Hindlimb muscle (tissue), 1 donor: Measurements from ENCODE around the gene REEP1. TPM values are rescaled to one million over a fixed set of nuclear protein-coding genes. Genes with fewer than 3 reads are reported as not detected.
"Not testable (repeated sequence)": the region's sequence is repeated elsewhere in the genome, so short reads cannot be mapped to it uniquely, and the experiment has no call there.

Experiments used
- DNase-seq: peaks from one replicate; pipeline ENCODE4 v3.0.0-alpha.2; 2013
- polyA plus RNA-seq: library from polyadenylated mRNA; unstranded; fragments of 120-200 nt; gene quantifications from one replicate; pipeline ENCODE4 v1.2.1, GENCODE V29; 2013; ENCODE audit not compliant: insufficient read length

The REEP1 gene
- polyA plus RNA-seq, 1 donor, result 88.7 TPM

DNA sequence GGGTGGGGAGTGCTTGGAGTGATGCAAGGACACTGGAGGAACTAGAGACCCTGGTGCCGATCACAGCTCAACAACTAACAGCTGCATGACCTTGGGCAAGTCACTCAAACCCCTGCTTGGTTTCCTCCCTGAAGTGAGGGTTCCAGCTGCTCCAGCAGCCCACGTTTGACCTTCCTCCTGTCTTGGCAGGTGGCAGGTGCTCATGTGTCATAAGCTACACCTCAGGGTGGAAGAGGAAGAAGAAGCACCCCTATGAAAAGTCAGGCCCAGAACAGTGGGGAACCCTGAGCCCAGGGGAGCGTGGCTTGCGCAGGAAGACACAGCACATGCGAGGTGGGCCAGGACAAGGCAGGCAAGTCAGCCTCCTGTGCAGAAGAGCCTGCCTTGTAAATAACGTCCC, 95.8 kb downstream of the REEP1 start:
- DNase-seq, result no peak

DNA sequence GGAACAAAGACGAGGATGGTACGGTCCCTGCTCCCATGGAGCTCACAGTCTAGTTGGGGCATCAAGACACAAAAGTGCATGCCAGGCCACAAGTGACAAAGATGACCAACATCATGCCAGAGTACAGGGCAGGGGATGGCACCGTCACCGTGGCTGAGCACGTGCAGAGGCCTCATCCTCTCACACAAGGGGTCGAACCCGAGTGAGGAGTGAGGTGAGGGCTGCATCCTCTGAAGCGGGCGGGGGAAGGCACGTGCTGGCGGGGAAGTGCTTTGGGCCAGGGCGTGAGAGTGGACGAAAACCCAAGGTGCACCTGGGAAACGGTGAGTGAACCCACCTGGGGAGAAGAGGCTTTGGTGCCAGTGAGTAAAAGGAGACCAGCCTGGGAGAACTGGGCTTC, 97.2 kb downstream of the REEP1 start:
- DNase-seq, result no peak

DNA sequence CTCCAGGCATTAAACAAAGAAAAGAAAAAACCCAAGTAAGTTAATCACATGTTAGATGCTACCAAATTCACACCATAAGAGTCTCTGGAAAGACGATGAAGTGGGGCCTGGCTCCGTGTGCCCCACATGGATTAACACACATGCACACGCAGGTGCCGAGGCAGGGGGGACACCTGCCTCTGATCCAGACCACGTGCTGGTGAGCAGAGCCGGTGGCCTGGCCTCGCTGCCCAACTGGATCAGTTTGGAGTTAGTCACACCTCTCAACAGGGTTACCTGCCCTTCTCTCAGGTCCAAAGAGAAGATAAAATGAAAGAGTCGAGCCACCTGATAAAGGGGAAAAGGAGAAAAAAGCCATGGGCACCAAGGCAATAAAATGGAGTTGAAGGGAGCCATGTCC, 97.7 kb downstream of the REEP1 start:
- no peak for DNase-seq

DNA sequence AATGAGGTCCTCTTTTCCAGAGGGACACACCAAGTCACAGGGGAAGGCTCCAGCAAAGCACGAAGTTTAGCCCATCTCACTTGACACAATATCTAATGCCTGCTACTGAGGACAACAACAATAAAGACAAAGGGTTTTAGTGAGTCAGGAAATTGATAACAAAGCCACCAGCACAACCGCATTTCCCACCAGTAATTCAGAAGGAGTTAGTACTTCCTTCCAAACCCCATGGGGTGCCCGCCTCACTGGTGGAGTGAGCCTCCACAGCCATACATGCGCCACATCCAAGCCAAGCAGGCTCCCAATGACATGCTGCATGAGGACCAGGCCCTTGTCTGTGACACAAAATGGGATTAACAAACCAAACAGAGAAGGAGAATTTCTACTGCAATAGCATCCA, 98.1 kb downstream of the REEP1 start:
- no peak for DNase-seq

DNA sequence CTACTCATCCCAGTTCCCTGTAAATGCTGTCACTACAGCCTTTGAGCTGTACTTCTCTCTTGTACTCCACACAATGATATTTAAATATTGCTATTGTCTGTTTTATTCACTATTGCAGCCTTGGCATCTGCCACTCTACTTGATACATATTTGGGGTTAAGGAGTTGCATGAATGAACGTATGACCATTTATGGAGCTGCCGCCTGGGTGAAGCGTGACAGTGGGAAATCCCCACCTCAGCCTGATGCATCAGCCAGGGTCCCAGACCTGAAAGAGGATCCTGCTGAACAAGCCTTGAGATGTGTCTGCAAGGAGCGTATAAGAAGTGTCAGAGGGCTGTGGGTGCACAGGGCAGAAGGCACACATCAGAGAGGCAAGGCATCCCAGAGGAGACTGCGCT, 99.1 kb downstream of the REEP1 start:
- no peak for DNase-seq

DNA sequence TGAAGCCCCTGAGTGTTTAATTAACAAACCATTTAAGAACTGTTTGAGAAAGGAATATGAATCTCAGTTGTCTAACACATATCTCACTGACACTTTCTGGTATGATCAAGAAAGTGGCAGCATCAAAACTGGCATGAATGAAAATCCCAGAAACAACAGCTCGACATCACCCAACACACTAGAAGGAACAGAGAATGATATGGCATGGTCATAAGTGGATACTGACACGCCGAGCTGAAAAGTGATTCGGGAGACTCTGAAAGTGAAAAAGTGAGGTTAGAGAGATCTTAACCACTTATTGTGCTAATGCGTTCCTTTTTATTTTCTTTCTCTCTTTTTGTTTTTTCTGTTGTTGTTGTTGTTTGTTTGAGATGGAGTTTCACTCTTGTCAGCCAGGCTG, 100.3 kb downstream of the REEP1 start:
- DNase-seq, result no peak

DNA sequence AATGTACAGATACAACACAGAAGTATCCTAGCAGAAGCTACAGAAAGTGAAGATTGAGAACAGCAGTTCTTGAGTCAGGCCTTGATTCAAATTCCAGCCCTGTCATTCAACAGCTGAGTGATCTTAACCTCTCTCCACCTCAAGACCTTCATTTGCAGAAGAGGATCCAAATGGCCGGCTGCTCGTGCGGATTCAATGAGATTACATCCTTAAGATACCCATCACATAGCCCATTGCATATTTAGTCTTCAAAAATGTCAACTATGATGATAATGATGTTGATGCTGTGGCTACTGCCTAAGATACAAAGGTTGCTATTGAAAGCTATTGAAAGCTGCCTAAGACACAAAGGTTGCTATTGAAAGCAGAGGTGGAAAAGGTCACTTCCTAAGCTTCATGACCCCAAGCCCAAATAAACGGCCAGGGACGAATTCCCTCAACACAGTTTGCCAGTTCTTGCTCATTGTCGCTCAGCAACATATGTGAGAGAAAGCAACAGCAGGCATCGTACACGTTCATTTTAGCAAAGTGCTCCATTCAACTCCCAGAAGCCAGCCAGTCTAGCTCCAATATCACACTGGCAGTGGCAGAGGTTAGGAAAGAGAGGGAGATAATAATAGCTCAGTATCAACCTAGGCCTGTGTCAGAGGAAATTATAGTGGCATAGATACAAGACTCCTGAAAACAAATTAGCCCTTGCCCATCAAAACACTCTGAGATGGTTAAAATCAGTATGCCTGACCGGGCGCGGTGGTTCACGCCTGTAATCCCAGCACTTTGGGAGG, 102.0 kb downstream of the REEP1 start:
- no peak for DNase-seq

DNA sequence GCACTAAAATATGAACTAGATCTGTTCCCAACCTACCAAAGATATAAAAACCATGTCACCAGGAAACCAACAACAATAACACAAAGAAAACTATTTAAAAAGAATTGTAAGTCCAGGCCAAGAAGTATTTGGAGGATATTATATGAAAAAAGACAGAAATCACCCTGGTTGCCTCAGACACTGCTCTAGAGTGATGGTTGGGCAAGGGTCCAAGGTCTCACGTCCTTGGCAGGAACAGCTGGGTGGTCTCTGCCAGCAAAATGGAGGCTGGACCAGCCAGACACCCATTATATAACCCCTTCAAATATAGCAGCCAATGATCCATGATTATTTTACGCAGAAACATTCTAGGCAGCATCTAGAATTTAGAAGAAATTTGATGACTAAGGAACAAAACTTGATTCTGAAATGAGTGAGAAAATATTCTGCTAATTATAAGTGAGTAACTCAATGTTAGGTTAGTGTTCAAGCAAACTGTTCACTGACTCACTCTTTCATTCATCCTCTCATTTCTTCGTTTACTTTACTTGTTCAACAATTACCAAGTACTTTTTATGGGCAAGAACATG, 102.8 kb downstream of the REEP1 start:
- no peak for DNase-seq

DNA sequence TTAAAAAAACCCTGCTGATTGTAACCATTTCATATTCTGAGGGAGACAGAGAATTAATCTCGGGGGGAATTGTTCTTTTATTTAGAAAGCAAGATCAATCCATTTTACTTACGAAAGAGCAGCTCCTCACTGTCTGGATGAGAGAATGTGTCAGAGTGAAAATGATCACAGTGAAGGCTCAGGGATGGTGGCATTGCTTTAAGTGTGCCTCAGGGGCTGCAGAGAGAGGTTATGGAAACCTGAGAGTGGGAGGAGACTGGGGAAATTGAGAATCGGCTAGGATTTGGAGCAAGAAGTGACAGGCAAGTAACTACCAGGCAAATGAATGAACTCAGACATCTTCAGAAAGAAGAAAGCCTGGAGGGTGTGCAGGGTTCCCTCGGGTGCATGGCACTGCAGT, 104.0 kb downstream of the REEP1 start:
- DNase-seq, result no peak

DNA sequence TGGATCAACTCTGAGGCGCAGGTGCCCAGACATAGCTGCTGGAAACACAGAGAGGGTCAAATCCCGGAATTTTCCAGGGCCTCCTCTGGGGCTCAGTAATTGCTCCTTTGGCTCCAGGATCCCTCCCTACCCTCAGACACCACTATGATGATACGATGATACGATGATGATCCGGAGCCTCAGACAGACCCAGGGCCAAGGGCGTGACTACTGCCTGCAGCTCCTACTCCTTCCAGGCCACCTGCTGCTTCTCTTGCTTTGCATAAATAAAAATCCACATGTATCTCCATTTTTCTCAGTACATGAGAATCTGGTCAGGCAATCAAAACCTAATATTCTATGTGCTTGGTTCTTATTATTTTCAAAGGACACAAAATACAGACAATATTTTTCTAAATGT, 104.5 kb downstream of the REEP1 start:
- DNase-seq, result no peak

DNA sequence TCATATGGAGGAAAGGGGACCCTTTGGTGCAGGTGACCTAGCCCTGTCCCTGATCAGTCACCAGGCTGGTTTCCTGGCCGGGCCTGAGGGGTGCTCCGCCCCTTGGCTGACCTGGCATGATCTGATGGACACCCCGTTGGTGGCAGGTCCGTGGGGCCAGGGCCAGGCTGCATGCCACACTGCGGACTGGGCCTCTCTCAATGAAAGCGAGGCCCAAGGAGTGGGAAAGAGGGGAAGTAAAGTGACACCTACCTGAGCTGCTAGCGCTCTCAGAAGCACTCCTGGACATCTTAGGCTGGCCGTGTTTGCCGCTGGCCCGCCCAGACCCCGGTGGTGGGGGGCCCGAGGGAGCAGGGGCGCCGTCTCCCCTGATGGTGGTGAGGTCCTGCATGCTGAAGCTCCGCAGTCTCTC, 105.0 kb downstream of the REEP1 start:
- DNase-seq, result no peak

DNA sequence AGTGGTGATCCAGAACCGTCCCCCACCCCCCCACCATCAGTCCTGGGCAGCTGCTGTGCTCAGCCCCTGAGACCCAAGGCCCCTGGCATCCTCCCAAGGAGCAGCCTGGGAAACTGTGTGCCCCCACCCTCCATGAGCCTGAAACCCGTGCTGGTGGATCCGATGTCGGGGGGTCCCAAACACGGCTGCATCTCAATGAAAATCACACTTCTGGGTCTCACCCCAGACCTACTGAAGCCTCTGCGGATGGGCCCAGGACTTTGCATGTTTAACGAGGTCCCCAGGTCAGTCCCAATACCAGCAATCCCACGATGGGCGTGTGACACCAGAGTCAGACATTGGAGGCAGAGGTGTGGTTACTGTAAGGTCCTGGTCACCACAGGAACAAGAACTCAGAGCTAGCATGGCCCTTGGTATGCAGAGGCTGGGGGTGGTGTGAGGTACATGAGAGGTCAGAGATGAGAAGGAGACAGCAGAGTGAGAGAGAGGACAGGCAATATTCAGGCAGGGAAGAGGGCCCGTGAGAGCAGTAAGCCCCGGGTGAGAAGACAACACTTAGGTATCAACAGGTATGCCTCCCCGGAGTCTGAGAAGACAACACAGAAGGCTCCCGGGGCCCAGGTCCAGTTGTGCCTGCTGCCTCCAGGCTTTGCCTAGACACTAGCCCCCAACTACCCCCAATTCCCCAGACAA, 105.6 kb downstream of the REEP1 start:
- DNase-seq, result no peak

DNA sequence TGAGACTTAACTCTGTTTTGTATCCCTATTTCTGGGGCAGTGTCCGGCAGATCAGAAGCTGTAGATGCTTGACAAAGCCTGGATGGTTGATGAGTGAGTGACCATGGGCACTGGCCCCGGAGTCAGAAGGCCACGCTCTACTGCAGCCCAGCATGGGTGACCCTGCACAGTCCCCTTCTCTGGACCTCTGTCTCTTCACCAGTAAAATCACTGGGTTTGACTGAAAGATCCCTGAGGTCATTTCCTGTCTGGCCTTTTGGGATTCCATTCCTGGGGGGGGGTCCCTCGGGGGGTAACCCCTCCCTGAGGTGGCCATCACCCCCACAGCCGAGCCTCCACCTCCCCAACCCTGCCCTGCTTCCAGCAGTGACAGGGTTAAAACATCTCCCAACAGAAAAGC, 106.5 kb downstream of the REEP1 start:
- no peak for DNase-seq

DNA sequence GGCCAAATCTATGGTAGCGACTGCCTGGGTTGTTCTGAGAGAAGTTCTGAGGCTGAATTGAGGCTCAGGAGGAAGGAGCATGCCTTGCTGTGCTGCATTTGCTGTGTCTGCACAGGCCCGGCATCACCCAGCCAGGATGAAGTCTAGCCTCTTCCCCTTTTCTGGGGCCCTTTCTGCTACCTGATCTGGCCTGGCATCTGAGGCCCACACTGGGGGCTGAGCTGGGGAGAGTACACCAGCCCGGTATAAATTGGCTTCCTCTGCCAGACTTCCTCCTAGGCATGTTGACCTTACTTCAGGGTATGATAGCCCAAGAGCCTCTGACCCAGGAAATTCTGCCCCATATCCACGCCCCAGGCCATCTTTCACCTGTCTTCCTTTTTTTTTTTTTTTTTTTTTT, 108.2 kb downstream of the REEP1 start:
- DNase-seq, result no peak

DNA sequence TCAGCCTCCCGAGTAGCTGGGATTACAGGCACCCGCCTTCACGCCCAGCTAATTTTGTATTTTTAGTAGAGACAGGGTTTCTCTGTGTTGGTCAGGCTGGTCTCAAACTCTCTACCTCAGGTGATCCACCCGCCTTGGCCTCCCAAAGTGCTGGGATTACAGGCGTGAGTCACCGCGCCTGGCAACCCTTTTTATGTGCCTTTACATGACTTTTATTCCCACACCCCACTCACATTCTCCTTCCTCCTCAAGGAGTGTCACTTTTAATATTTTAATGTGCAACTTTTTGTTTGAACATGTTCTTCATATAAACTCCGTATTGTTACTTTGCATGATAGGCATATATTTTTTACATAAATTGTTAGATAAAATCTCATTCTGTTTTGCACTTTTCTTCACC, 108.9 kb downstream of the REEP1 start:
- DNase-seq, result not testable (repeated sequence)

DNA sequence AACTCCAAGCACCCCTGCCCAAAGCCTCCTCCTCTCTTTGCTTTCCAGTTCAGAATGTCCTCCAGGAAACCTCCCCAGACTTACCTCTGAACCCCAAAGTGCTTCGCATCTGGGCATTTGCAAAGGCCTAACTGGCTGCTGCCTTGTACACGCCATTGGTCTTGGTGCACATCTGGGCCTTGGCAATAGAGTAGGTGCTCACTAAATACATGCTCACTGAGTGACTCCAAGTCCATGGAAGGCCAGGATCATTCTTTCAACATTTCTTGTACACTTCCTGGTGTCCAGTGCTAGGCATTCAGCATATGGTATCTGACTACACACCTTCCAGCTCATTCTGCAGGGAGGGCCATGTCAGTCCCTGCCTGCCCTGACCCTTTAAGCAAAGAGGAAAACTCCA, 109.7 kb downstream of the REEP1 start:
- no peak for DNase-seq

DNA sequence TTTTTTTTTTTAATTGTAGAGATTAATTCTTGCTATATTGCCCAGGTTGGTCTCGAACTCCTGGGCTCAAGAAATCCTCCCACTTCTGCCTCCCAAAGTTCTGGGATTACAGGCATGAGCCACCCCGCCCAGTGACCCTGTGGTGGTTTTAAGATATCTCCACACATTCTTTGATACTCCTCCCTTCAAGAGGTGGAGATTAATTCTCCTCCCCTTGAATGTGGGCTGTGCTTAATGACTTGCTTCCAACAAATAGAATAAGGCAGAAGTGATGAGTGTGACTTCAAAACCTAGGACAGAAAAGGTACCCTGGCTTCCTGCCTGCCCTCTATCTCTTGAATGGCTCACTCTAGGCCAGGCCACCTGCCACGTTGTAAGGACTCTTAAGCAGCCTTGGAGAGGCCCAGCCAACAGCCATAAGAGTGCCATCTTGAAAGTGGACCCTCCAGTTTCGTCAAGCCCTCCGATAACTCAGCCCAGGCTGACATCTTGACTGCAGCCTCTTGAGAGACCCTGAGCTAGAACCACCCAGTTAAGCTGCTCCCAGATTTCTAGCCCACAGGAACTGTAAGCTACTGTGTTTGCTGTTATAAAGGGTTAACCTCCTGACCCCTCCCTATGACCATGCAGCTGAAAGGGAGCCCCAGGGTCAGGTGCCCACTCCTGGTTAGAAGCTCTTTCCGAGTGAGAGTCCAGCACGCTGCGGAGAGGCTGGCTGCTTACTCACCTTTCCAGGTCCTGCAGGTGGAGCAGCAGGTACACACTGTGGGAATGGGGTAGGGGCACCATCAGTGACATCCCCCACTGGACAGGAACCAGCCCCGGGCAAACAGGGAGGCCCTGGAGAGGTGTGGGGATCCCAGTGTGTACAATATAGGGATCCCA, 110.5 kb downstream of the REEP1 start:
- no peak for DNase-seq

DNA sequence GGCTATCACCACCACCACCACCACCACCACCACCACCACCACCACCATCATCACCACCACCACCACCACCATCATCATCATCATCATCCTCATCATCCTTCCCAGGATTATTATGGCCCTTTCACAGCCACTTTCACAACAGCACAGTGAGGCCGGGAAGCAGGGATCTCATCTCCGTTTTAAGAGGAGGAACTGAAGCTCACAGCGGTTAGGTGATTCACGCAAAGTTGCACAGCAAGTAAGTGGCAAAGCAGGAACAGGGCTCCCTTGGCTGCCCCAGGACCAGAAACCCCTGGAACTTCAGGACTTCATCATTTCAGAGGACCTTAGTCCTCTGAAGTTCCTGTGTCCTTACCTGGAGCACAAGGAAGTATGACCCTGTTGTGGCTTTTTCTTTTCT, 111.4 kb downstream of the REEP1 start:
- no peak for DNase-seq

DNA sequence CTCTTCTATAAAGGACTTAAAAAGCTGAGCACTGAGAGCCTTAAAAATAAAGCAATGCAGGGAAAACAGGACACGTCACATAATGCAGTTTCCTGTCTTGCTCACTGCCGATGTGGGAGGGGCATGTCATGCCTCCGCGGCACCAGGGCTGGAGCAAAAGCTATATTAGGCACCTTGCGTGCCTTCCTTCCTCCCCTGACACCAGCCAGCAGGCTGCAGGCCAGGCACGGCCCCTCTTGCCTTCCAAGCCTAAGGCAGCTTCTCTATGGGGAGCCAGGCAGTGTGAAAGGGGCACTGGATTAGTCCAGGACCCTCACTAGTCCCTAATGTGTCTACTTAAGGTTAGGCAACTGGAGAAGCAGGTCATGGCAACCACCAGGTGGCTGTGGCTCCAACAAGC, 111.8 kb downstream of the REEP1 start:
- peak; percentile 41 for DNase-seq

DNA sequence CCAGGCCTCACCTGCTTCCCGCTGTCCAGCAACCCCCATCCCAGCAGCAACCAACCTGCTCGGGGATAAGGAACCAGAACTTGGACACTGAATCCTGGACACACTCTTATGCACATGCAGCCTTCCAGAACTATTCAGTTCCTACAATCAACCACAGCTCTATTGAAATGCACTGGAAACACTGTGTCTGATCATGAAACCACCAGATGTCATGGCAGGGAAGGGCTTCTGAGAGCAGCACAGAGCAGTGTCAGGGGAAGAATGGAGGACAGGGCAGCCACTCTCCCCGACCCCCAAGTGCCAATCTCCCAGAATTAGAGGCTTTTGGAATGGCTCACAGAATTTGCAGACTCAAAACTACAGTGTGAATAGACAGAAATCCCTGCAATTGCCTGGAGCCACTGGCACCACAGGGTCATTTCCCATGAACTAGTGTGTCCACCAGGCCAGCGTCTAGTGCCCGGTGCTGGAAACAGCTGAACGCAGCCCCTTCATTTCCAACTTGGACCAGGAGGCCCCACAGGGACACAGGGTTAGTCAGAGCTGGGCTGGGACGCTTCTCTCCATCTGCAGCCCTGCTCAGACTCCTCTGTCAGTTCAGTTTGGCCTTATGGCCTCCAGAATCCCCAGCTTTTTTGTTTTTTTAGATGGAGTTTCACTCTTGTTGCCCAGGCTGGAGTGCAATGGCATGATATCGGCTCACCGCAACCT, 112.6 kb downstream of the REEP1 start:
- no peak for DNase-seq

DNA sequence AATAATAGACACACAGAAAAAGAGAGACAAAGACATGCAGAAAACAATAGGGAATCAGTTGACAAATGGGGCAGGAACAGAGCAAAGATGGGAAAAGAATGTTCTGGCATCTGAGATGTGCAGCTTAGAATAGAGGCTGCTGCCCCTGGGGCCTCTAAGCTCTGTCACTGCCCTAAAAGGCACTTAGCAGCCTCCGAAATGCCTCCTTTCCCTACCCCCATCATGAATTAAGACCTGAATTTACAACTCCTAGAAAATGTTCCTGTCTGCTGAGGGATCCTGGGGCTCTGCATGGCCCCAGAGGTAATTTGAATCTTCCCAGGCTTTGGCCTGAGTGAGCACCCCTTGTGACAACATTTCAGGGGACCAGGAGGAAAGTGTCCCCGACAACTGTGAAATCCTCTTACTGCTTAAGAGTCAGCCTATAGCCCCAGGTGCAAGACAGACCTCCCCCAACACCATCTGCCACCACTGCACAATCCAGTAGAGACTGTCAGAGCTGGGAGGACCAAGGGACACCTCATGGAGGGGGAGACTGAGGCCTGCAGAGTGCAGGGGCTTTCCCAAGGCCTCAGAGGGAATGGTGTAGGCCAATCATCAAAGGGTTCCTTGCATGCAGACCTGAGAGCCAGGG, 113.4 kb downstream of the REEP1 start:
- DNase-seq, result no peak
